Mucosa of descending colon (tissue), 3 donors: ENCODE measurements around the gene HS6ST1. TPM values are rescaled to one million over a fixed set of nuclear protein-coding genes. Genes with fewer than 3 reads are reported as not detected.

Source experiments
- ATAC-seq: fragments of 200-7000 bp; cut with Tn5 transposase; one replicate; pipeline ENCODE4 v1.9.1; 2020; ENCODE audit warnings: mild to moderate bottlenecking, moderate library complexity
- DNase-seq, 3 donors: peaks; one replicate each; pipeline ENCODE4 v3.0.0-alpha.2; 2020
- H3K36me3 ChIP-seq: fragments of 200-600 bp; one replicate; pipeline ENCODE4 v1.8.0; 2021; ENCODE audit warnings: low read depth, mild to moderate bottlenecking
- H3K4me1 ChIP-seq: fragments of 200-600 bp; one replicate; pipeline ENCODE4 v1.8.0; 2021; ENCODE audit warnings: low read depth, mild to moderate bottlenecking
- H3K4me3 ChIP-seq: fragments of 200-600 bp; one replicate; pipeline ENCODE4 v1.8.0; 2021; ENCODE audit warnings: mild to moderate bottlenecking
- H3K9me3 ChIP-seq: fragments of 200-600 bp; one replicate; pipeline ENCODE4 v1.8.0; 2021; ENCODE audit warnings: mild to moderate bottlenecking
- CTCF ChIP-seq: fragments of 200-600 bp; IDR thresholded peaks from one replicate; pipeline ENCODE4 v1.8.0; 2022; ENCODE audit warnings: antibody characterized with exemption, mild to moderate bottlenecking
- intact Hi-C, 2 donors: fragments of 100-400 bp; cut with DNase I in 1 of 2; cut with micrococcal nuclease in 1 of 2; formaldehyde crosslinking; loops; one replicate each; pipeline versions ENCODE4 v1.11.0 to v1.11.1; 2022; cut with DNase I, micrococcal nuclease
- total RNA-seq, 3 donors: library from RNA; stranded (reverse); fragmentation: NEBNext Ultra II Directional in 2 of 3; extraction: Animal tissue kit (Norgen Biotek cat#: 25700) in 2 of 3; gene quantifications; one replicate each; pipeline versions ENCODE4 v1.2.1 to v1.2.4, GENCODE V29; 2021 to 2023
- donor health status: DM: no; HTN: no; CAD: no; lungs with moderate emphysema.
- donor health status: DM: no; HTN: no; CAD: no.
- donor health status: DM: no; HTN: yes; CAD: no.

The HS6ST1 gene
- total RNA-seq, 3 donors from 2014 or later, result 30.8 to 39.6 (median 32.2) TPM

DNA sequence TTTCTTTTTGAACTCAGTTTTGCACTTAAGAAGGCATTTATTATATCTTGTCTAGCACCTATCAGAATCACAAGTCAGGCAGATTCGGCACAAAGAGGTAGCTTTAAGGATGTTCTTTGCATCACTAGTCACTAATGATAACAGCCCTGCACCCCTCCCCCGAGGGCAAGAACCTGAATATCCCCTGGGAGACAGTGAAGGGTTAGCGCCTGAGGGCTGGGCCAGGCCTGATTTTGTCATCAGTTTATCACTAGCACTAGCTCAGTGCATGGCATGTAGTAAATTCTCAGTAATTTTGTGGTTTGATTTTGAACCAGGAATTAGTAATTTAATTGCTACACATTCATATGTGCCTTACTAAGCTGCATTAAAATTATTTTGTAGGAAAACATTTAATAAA, 23.9 kb upstream of the HS6ST1 start:
- no peak overlapping the region for H3K4me3 ChIP-seq
- DNase-seq, result no peak
- intact Hi-C loops, result no loop called here

GRCh38 chr2:128341621-128342020, 23.0 kb upstream of the HS6ST1 start:
- intact Hi-C loops, result no loop called here
- DNase-seq (no peak), ATAC-seq (no peak)
- TF ChIP-seq CTCF, result no peak
- H3K9me3 ChIP-seq, result no peaks in the 10 kb centered on the region
- H3K4me3 ChIP-seq, result no peak overlapping the region
- no peaks in the 10 kb centered on the region for H3K36me3 ChIP-seq
- H3K4me1 ChIP-seq, result no peaks in the 10 kb centered on the region

More for the DNA sequence above, 23.9 kb upstream of the HS6ST1 start:
- Histone ChIP-seq H3K4me1 (no peaks in the 10 kb centered on the region), H3K36me3 (no peaks in the 10 kb centered on the region), H3K9me3 (no peaks in the 10 kb centered on the region)
- no peak for ATAC-seq
- no peak for TF ChIP-seq CTCF

DNA sequence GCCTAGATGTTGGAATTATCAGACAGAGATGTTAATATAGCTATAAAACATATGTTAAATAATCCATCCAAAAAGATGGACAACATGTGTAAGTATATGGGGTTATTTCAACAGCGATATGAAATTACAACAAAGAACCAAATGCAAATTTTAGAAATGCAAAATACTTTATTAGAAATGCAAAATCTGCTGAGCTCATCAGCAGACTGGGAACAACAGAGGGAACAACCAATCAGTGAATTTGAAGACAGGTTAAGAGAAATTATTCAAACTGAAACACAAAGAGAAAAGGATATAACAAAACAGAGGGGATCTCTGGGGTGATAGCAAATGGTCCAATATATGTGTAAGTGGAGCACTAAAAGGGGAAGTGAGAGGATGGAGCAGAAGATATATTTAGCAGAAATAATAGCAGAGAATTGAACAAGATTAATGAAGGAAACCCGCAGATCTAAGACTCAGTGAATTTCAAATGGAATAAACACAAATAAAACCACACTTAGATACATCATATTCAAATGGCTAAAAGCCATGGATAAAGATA, 13.5 kb upstream of the HS6ST1 start:
- DNase-seq, result no peak
- no peak for ATAC-seq
- Histone ChIP-seq H3K4me3 (no peak overlapping the region), H3K9me3 (peaks cover 12% of the 10 kb centered on the region), H3K36me3 (no peaks in the 10 kb centered on the region), H3K4me1 (no peaks in the 10 kb centered on the region)
- intact Hi-C loops, result no loop called here
- no peak for TF ChIP-seq CTCF

- peaks cover 12% of the 10 kb centered on the region for H3K9me3 ChIP-seq
- no peak for TF ChIP-seq CTCF
- no peak for ATAC-seq
- H3K4me1 ChIP-seq, result no peaks in the 10 kb centered on the region
- intact Hi-C loops, result no loop called here
- H3K4me3 ChIP-seq, result no peak overlapping the region
- no peak for DNase-seq
- H3K36me3 ChIP-seq, result no peaks in the 10 kb centered on the region
Observed at GRCh38 chr2:128330583-128330982, 11.9 kb upstream of the HS6ST1 start.

GRCh38 chr2:128329607-128330006, 10.9 kb upstream of the HS6ST1 start:
- ATAC-seq, result no peak
- TF ChIP-seq CTCF, result no peak
- intact Hi-C loops, result no loop called here

More at GRCh38 chr2:128329607-128330006, 10.9 kb upstream of the HS6ST1 start:
- no peaks in the 10 kb centered on the region for H3K36me3 ChIP-seq
- no peaks in the 10 kb centered on the region for H3K4me1 ChIP-seq
- DNase-seq, result no peak
- peaks cover 12% of the 10 kb centered on the region for H3K9me3 ChIP-seq
- no peak overlapping the region for H3K4me3 ChIP-seq
